Stimulated activated CD8-positive, alpha-beta memory T cell treated with anti-CD3 and anti-CD28 coated beads, Interleukin-12 subunit alpha, Interleukin-12 subunit beta, amount 100 ng/mL, for 4 hours (primary cell): ENCODE measurements around the gene MBTPS1.

ENCODE experiments used
- DNase-seq: peaks from one replicate; pipeline ENCODE4 v3.0.0-alpha.2; 2020; ENCODE audit warnings: low read depth

Gene MBTPS1

DNA sequence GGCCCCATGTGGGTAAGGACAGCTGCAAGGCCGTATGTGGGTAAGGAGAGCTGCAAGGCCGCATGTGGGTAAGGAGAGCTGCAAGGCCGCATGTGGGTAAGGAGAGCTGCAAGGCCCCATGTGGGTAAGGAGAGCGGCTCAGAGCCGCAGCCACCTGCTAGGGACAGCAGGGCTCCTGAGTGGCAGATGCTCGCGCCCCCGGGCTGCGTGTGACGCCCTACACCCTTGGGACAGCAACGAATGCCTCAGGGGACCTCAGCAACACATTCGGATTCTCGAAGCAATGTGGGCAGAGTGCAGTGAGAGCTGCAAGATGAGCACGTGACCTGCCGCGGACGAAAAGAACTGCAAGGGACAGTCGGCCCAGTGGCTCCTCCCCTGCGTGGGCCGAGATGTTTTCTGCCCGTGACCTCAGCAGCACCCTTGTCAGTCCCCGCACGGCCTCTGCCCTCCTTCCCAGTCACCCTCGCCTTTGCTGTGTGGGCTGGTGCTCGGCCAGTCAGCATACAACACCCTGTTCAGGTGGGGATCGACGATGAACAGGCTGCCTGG, 64.6 kb downstream of the MBTPS1 start:
- no peak for DNase-seq

DNA sequence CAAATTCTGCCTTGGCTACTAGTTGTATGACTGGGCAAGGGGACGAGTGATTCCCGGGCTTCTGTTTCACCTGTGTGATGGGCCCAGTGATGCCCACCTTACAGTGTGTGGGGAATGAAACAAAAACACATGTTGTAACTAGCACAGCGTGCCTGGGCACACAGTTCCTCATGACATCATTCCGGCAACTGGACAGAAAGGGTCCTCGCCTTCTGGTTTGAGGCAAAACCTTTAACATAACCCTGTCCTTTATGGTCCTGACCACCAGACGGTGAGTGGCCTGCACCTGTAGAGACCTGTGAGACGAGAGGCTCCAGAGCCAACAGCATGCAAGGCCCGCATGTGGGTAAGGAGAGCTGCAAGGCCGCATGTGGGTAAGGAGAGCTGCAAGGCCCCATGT, 66.4 kb downstream of the MBTPS1 start:
- no peak for DNase-seq

DNA sequence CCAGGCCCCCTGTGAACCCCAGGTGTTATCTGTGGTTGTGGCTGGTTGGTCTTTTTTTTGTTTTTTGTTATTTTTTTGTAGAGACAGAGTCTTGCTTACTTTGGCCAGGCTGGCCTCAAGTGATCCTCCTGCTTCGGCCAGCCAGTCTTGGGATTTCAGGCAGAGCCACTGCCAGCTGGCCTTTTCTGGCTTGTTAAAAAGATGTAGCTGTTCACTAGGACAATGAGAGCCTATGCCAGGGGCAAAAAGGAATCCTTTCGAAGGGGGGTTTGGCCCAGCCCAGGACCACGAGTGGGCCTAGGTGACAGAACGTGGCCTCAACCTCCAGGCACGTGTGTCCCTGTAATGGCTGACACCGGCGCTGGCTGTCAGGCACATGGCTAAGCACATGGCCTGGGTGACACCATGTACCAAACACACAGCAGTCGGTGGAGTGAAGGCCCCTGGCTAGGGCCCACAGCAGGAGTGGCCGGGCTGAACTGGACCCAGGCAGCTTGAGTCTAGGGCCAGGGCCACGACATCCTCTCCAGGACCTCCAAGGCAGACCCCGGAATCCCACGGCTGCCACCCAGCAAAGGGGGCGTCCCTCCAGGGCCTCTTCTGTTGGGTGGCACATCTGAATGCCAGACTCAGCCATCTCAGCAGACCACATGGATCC, 67.2 kb downstream of the MBTPS1 start:
- DNase-seq: no peak

DNA sequence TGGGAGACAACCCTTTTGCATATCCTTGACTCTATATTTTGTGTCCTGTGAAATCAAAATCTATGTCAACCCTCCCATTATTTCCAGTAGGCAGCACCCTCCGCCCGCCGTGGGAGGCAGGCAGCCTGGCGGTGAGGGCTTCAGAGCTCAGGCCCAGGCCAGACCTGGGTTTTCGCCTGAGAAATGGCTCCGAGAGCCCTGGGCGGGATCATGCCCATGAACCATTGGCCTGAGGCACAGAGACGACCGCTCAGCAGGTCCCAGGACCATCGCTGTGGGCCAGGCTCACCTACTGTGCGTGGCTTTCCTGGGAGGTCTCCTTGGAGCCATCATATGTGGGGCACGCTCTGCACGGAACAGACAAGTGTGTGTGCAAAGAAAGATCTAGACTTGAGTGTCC, 67.9 kb downstream of the MBTPS1 start:
- no peak for DNase-seq

DNA sequence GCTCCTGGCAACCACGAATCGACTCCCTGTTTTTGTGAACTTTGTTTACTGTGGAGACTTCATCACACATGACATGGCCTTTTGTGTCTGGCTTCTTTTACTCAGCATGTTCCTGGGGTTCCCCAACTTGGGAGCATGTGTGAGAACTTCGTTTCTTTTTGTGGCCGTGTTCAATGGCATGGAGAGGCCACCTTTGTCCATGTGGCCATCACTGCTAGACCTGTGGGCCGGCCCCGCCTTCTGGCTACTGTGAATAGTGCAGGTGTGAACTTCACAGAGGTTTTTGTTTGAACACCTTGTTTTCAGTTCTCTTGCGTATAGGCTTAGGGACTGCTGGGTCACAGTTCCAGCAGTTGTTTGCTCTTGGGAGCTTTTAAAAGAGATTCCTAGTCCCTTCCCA, 68.5 kb downstream of the MBTPS1 start:
- no peak for DNase-seq

DNA sequence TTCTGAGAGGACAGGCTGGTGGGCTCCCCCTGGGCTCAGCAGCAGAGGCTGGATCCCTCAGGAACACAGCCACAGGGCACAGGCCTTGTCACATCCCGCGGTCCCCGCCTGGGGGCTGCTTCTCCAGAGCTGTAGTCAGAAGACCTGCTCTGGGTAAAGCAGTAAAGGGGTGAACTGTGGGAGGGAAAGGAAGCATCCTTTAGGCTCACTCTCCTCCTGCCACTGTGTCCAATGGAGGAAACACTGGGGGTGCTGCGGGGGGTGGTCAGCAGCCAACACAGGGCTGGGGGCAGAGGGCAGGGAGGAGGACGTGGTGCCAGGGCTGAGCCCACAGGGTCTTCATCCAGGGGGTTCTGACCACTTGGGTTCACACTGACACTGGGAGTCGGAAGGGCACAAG, 69.1 kb downstream of the MBTPS1 start:
- no peak for DNase-seq

DNA sequence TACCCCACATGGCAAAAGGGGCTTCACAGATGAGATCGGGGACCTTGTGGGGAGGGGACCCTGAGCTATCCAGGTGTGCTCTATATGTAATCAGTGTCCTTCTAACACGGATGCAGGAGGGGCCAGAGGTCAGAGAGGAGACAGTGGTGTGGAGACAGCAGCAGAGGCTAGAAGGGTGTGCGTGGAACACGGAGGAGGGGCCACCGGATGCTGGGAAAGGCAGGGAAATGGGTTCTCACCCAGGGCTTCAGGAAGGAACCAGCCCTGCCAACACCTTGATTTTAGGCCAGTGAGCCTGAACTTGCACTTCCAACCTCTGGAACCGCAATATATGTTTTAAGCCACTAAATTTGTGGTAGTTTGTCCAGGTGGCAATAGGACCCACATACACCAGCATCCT, 69.5 kb downstream of the MBTPS1 start:
- DNase-seq: no peak

DNA sequence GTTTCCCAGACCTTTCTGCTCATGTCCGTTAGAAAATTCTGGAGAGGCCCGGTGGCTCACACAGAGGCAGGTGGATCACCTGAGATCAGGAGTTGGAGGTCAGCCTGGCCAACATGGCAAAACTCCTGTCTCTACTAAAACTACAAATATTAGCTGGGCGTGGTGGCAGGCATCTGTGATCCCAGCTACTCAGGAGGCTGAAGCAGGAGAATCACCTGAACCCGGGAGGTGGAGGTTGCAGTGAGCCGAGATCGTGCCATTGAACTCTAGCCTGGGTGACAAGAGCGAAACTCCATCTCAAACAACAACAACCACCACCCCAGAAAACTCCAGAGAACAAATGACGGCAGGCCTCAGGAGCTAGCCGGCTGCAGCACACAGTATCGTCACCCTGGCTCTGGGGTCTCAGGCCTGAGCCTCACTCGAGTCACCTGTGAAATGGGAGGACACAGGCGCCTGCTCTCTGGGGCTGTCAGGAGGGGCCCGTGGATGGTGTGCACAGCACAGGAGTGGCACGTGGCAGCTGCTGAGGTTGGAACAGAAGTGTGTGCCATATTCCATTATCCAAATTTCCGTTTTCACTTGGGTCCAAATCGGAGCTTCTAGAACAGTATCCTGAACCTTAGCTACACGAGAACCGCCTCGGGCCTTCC, 70.8 kb downstream of the MBTPS1 start:
- DNase-seq: no peak

DNA sequence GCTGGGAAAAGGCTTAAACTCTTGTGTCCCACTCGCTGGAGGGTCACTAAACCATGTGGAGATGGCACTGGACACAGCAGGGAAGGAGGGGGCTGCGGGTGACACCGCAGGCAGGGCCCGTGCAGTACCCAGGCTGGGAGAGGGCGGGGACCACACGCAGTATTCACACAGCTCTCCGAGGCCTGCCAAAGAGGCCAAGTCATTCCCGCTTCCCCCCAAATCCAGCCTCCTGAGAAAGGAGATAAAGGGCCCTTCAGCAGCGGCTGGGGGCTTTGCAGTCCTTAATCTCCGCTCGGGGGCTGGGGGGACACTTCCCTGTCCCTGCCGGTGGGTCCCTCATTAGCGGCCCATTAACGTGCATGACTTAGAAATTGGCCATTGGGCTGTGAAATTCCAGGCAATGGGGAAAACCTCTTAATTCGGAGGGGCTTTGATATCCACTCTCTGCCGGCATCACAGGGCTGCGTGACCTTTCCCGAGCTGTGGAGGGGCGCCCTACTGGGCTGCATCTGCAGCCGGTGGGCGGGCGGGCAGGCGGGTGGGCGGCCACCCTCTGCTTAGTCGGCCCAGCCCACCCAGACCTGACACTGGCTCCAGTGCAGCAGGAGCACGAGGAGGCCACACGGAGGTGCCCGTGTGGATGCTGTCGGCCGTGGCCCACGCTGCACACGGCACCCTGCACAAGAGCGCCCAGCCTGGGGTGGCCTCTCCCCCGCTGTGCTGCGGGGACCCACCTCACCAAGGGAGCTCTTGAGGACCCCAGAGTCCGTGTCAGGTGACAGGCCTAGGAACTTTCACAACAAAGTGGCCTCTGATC, 71.5 kb downstream of the MBTPS1 start:
- no peak for DNase-seq

DNA sequence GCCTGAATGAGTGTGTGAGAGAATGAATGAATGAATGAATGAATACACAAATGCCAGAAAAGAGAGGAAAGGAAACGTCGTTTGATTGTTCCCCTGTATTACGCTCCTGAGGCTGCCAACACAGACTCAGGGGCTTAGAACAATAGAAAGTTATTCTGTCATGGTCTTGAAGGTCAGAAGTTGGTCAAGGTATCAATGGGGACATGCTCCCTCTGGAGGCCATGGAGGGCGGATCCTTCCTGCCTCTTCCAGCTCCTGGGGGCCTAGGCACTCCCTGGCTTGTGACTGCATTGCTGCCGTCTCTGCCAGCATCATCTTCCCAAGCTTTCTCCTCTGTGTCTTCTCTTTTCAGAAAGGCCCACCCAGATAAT, 72.6 kb downstream of the MBTPS1 start:
- no peak for DNase-seq

DNA sequence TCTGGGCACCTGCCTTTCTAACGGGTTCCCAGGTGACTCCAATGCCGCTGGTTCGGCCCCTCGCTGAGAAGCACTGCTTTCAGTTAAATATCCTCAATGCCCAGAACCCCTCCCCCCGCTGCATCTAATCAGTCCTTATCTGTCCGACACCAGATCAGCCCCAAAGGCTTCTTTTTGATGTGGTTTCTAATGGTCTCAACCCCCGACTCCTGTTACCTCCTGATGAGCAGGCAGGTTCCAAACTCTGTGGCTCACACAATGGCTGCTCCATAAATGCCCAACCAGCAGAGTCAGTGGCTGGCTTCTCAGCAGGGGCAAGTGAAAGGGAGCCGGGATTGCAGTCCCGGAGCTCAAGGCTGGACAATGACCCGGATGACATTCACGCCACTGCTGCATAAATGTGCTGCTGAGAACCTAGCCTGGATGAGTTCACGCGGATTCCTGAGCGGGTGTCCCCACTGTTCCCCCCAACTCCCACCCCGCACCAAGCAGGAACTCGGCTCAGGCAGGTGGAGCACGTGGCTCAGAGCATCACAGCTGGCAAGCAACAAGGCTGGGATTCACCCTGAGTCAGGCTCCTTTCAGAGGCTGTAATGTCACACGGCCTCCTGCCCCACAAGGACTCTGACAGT, 73.1 kb downstream of the MBTPS1 start:
- DNase-seq: no peak

DNA sequence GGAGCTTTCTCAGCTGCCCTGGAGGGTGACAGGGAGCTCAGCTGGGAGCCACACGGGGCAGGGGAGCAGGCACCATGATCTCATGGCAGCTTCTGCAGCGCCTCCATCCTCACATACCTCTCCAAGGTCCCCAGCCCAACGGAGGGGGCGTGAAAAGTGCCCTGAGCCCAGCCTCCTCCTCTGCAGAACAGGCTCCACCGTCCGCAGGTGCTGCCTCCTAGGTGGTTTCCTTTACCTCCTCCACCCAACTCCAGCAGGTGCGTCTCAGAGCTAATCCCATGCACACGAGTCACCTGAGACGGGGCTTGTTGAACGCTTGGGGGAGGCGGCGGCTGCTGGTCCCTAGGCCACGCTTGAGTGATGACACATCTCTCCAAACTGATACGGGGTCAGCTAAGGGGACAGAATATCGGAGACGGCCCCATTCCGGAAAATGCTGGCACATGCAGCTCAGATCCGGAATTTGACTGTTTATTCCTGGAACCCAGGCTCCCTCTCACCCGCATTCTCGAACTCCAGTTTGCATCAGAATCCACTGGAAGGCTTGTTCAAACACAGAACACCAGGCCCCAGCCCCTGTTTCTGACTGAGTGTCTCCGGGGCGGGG, 73.8 kb downstream of the MBTPS1 start:
- DNase-seq: no peak

DNA sequence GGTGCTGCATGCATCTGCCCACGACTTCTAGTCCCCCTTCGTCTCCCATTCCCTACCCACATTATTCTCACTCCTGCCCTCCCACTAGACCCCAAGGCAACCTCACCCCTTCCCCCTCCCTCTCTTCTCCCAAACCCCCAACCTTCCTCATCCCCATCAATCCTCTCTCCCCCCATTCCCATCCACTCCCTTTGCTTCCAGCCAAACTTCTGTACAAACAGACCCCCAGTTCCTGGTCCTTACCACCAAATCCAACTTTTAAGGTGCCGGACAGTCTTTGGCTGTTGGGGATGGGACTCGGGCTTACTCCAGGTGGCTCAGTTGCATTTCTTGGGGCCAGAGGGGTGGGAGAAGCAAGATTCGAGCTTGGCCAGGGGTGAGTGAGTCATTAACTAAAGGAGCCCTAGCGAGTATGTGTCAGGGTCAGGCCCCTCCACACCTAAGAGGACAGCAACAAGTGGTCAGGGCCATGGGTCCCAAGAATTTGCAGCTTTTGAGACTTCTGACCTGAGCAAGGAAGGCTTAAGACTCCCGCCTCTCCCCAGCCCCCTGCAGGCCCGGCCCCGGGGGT, 74.3 kb downstream of the MBTPS1 start, which contains the start of gene SLC38A8:
TSS of gene SLC38A8 (minus strand) at position 488 of the 571 bp plus-strand sequence. CDS start 638 bp downstream, outside the sequence.
- DNase-seq: no peak

DNA sequence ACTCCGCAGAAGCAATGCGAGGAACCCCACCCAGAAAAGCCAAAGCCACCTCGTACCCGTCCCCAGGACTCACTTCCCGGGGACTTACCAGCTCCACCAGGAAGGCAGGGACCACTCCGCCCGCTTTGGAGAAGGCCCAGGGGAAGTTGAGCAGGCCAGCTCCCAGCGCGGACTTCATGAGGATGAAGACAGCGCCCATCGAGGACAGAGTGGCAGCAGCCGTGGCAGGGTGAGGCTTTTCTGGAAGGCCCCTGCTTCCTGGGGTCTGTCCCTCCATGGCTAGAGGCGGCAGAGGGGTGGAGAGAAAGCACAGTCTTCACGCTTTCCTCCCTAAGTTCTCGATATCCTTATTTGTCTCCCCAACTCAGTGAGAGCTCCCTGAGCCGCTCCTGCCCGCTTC, 74.9 kb downstream of the MBTPS1 start:
- no peak for DNase-seq

DNA sequence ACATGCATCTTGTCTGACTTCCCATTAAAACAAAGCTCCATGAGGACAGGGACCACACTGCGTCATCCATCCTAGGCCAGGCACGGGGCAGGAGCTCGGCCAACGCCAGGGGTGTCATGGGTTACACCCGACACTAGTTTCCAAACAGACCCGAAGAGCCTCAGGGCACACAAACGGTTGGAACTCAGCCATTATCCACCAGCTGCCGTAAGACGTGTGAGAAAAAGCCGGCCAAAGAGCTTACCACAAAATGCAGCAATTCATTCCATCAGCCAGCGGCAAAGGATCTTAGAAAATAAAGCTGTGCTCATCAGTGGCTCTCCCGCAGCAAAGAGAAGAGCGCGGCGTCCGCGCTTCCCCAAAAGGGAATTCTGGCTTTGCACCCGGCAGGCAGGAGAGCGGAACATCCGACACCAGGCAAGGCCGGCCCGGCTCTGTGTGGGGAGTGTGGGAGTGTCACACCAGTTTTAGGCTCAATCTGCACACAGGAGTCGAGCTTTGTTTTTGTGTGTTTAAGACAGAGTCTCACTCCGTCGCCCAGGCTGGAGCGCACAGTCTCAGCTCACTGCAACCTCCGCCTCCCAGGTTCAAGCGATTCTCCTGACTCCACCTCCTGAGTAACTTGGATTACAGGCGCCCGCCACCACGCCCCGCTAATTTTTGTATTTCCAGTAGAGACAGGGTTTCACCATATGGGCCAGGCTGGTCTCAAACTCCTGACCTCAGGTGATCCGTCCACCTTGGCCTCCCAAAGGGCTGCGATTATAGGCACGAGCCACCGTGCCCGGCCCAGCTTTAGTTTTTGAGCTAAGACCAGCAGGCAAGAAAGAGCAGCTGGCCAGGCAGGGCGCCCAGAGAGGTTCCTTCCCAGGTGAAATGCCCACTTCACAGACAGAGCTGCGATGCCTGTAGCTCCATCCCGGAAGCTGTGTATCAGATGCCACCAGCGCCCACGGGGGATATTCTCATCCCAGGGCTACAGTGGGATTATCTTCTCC, 75.6 kb downstream of the MBTPS1 start:
- DNase-seq: no peak

DNA sequence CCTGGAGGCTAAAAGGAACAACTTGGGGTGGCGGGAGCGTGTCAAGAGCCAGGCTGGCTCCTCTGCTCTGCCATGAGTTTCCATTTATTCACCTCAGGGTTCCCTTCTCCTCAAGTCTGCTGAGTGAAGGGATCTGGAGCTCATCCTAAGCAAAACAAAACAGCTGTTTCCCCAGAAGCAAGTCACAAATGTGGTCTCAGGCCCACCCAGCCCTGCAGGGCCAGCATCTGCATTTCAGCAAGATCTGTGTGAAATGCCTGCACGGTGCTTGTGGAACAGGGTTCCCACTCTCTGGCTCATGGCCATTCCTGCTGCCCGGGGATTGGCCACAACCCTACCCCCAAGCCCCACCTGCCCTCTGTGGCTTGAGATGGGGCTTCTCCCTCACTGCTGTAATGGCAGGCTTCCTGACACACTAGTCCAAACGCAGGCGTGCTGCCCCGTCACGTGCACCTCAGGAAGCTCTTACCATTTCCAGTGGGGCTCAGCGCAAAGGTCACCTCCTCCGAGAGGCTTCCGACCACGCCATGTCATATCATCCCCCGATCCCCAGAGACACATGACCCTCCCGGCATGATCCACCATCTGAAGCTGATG, 76.4 kb downstream of the MBTPS1 start:
- no peak for DNase-seq

DNA sequence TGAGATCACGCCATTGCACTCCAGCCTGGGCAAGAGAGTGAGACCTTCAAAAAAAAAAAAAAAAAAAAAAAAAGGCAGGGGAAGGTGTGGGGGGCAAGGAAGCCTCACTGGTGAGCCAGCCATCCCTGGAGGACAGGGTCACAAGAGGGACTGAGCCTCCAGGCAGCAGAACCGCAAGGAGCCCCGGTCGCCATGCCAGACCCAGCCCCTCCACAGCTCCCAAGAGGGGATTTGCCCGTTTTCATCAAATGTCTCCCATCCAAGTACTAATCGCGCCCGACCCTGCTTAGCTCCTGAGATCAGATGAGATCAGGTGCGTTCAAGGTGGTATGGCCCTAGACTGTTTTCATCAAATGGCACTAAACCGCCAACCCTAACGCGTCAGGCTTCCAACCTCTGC, 77.0 kb downstream of the MBTPS1 start:
- DNase-seq: no peak

DNA sequence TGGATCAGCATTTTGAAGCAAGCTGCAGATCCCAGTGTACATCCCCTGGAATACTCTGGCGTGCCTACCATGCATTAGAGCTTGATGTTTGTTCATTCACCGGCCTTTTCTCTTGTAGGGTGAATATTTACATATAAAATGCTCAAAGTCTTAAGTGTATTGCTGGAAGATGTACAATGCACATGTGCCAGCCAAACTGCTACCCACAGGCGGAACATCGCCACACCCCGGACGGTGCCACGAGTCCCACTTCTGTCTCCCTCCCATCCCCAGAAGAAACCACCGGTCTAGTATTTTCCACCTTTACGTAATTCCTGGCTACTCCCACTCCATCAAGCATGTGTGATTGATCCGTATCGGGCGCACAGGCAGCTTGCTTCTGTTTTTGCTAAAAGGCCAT, 78.3 kb downstream of the MBTPS1 start:
- DNase-seq: no peak

DNA sequence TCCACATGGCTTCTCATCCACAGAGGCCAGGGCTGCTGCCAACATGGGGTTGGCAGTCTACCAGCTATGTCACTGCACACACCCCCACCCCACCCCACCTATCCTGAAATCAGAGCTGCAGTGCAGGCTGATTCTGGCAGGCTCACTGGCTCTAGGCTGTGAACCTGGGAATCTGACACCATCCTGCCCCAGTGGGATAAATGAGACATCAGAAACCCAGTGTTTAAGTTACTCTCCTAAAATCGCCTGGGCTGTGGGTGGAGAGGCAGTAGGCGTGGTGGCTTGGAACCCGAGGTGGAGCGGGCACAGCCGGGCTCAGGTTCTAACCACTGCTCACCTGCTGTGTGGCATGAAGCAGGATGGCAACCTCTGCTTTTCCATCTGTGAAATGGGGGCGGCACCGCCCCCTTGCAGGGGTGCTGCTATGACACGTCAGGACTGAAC, 79.7 kb downstream of the MBTPS1 start:
- no peak for DNase-seq

DNA sequence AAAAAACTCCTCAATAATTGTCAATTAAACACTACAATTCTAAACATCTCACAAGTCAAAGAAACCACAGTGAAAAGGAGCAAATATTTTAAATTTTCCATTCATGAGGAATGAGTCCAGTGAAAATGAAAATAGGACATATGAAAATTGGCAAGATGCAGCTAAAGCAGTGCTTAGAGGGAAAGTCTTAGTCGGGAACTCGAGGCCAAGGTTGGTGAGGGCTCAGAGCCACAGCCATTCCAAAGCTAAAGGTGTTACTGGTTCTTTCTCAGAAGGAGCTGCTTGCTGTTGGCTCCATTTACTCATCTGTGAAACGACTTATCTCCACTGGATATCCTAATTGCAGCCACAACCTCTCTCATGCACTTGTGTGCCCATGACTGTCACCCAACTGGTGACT, 80.6 kb downstream of the MBTPS1 start:
- no peak for DNase-seq
